Stimulated activated CD4-positive, alpha-beta T cell treated with anti-CD3 and anti-CD28 coated beads, Interleukin-15, amount 100 ng/mL, for 24 hours (primary cell): ENCODE measurements around the gene ASTN2.

Source experiments
- DNase-seq: peaks from one replicate; pipeline ENCODE4 v3.0.0-alpha.2; 2020

Gene ASTN2

GRCh38 chr9:117063721-117064471, 351.0 kb downstream of the ASTN2 start:
- DNase-seq, result no peak

- no peak for DNase-seq
These were observed 353.9 kb downstream of the ASTN2 start for GRCh38 chr9:117060963-117061362.

DNA sequence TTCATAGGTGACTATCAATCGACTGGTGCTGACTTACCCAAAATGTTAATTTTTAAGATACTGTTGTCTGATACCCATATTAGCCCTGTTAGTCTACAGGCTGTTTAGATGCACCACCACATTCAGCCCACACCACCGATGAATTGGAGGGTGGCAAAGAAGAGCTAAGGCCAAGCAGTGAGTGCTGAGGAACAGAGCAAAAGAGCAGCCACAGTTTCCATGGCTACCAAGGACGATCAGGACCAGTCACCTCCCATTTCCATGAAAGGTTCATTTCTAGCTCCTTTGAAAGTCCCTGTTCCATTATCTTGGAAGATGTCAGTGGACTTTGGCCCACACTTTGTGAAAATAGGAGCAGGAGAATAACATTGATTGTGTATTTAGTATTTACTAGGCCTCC, 364.9 kb downstream of the ASTN2 start:
- DNase-seq, result no peak

DNA sequence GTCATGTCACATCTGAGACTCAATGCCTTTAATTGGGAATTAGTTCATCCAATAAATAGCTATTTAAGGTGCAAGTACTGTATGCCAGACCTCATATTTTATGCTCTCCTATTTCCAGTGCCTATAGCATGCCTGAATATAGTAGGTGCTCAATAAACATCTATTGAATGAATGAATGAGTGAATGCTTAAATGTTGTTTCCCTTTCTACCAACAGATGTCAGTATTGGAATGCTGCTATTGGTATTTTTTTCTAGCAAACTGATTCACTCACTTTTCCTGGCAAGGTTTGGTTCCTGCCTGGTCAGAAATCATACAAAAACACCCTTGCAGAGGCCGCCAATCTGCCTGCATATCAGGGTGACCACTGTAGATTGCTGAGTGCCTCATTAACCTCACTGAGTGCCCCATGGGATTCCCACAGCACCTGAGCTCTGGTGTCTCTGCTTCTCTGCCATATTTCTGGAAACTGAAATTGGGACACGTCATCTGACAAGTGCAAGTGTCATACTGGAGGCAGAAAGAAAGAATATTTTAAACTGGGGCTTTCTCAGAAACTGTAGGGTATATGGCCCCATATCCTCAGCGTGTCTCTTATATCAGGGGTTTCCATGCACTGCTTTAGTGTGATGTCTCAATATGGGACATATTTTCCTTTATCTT, 368.1 kb downstream of the ASTN2 start:
- DNase-seq, result no peak

DNA sequence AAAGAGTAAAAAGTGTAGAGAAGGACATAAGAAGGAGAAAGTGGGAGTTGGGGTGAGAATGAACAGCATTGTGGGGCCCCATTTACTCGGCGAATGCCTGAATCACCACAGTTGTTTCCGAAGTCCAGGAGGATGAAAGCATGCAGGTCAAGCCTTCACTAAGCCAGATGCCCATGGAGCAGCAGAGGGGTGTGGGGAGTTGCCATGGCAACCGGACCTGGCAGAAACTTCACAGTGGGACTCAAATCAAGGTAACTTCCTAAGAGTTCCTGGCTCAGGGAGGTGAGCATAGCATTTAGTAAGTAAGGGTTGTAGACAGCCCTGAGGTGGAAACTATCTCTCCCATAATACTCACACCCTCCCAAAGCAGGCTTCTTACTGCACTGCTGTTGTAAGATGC, 370.6 kb downstream of the ASTN2 start:
- DNase-seq, result no peak

- DNase-seq, result no peak
These were observed 371.7 kb downstream of the ASTN2 start for GRCh38 chr9:117043159-117043558.

DNA sequence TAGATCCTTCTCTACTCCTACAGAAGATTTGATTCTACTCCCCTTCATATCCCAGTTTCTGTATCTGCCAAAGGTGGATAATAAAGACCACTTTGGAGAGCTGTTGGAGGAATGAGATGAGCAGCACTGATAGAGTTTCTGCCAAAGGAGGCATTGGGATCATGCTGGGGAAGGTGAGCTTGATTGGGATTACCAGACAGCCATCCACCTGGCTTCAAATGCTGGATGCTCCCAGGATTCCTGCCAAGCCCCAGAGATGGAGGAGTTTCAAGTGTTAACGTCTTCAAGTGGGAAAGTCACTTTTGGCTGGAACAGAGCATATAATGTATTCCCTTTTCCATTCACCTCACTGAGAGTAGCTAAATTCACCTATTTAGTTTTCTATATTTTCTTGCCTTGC, 379.3 kb downstream of the ASTN2 start:
- no peak for DNase-seq

GRCh38 chr9:117034866-117035265, 380.0 kb downstream of the ASTN2 start:
- DNase-seq, result no peak

GRCh38 chr9:117030254-117030768, 384.5 kb downstream of the ASTN2 start:
- no peak for DNase-seq

GRCh38 chr9:117029341-117029740, 385.5 kb downstream of the ASTN2 start:
- DNase-seq, result no peak

DNA sequence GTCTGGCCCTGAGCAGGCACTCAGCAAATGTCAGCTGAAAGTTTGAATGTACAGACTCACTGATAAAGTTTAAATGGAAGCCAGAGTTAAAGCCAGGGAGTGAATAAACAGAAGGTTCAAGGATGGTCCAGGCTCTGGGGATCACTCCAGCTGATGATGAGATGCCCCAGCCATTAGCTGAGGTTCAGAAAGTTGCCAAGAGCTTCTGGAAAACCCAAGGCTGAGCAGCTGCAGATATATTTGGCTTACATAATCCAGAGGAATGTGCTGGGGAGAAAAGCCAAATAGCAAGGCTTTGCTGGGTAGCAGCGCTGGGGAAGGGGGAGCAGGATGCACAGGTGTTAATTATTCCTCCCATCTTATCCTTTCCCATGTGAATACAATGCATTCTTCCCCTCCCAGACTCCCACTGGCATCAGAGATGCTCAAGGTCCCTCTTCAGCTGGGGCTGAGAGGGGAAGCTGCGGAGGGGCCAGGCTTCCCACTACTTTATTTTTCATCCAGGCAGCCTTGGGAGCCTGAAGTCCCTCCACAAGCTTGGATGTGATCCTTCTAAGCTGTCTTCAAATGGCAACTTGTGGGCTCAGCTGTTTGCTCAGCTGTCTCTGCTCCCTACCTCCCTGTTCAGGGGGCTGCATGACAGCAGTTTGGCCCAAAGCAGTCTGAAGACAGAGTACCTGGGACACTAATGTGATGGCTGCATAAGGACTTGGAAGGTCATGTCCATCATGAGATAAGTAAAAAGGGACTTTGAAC, 386.6 kb downstream of the ASTN2 start:
- no peak for DNase-seq

DNA sequence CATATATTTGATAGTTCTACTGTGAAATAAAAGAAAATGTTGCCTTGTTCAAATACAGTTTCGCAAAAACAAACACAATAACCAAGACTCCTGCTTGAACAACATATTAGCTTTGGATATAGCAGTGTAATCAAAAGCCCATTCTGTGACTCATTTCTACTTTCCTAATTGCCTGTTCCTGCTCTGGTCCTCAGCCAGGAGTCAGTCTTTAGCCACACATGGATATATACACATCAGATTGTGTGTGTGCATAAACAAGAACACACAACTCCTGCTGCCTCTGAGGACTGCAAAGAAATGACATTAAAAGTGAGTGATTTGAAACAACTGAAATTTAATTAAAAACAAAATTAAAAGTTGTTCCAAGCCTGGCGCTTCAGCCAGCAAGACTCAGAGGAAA, 393.0 kb downstream of the ASTN2 start:
- DNase-seq, result no peak

DNA sequence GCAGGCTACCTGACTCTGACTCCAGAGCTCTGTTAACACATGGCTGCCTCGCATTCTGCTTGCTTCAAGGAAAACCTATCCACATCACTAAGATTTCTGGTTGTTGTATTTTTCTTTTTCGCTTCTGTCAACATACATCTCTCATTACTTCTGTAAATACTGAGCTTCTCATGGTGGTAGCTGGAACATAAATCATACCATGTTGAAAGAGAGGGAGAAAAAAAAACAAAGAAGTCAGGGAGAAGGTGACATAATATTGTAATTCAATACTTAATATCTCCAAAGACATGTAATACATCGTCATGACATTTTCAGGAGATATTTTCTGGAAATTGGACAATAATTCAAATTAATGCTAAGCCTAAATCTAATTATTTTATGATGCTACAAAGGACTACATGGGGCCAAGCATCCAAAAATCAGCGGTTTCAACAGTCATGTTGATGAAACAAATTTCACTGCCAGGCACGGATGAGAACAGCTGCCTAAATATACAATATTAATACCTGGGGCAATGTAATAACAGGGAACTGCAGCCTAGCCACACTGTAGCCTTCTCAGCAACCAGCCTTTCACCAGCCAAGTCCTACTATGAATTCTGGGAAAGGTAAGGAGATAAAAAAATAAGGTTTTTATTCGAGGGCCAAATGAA, 395.8 kb downstream of the ASTN2 start:
- DNase-seq, result no peak

DNA sequence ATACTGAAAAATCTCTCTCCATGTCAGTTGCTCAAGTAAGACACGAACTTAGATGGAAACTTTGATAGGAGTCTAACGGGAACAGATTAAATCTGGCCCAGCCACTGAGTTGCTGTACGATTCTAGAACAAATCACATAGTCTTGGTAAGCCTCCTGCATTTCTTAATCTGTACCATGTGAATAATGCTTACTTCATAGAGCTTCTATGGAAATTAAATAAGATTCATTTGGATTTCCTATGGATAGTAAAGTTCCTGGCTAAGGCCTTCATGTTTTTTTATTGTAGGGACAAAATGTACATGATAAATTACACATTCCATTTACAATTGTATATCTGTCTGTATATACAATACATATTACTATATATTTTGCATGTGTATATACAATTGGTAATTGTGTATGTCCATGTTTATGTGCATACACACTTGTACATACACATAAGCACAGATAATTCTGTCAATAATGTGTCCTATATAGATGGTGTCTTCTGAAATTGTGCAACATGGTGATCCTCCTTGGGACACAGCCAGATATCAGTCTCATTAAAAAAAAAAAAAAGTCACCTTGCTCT, 397.4 kb downstream of the ASTN2 start:
- no peak for DNase-seq

DNA sequence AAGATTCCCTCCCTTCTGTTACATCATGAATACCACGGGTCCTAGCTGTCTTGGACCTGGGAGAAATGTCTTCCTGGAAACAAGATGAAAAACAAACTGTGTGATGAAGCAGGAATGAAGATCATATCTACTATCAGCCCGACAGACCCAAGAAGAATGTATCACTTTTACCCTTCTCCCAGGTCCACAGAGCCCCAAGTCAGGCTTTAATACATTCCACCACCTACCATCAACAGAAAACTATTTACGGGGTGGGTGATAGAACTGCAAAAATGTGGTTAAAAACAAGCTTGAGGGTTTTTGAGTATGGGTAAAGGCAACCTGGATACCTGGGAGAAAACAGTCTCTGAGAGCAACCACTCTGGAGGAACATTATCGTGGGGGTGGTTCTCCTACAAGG, 400.8 kb downstream of the ASTN2 start:
- DNase-seq, result no peak

GRCh38 chr9:117013440-117013995, 401.3 kb downstream of the ASTN2 start:
- no peak for DNase-seq

DNA sequence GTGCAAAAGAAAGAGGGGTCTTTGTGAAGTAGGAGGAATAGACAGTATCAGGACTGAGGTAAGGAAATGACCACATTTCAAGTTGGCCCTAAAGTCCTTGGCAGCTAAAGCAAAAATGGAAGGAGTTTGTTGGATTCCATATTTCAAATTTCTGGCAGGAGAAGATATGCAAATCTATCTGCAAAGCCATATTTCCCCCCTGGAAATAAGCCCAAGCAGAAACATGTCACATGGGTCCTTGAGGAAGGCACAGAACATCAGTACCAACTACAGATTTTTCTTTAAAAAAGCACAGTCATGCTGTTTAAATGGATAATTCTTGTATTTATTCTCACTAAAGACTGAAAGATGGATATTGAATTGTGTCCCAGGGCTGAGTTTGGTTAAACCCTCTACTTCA, 404.8 kb downstream of the ASTN2 start:
- no peak for DNase-seq

GRCh38 chr9:117008876-117009275, 406.0 kb downstream of the ASTN2 start:
- DNase-seq, result no peak

- no peak for DNase-seq
These were observed 406.4 kb downstream of the ASTN2 start for GRCh38 chr9:117008461-117008860.

GRCh38 chr9:117002686-117003085, 412.2 kb downstream of the ASTN2 start:
- no peak for DNase-seq

DNA sequence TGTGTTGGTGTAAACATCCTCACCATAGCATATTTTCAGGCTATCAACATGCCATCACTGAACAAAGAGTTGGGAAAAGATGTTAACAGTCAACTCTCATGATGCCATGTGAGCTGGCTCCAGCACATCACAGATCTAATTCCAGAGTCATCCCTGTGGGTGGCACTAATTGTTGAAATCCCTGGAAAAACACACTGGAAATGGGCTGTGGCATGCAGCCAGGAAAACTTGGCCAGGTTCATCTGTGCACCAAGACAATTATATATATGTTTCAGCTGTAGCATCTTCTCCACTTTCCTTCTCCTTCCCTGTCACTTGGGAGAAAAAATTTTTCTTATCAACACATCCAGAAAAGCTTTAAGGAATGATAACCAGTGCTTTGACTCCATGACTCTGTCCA, 414.0 kb downstream of the ASTN2 start:
- no peak for DNase-seq

DNA sequence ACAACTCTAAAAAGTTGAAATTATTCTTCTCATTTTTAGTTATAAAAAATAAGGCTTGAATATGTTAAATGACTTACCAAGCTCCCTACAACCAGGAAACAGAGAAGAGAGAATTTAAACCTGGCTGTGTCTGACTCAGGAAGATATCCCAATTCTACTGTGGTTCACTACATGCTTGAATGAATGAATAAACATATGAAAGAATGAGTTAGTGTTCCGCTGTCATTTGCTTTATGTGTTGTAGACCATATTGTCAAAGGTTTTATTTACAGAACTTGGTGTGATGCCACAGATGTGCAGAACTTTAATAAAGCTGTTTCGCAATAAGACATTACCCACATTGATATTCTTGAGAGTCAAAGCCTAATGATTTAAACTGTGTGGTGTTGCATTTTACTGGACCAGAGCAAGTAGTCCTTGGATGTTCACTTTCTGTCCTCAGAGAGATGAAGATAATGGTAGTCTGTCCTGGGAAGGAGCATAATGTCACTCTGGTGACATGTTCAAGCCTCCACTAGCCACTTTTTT, 414.6 kb downstream of the ASTN2 start:
- no peak for DNase-seq
